PC-9 (cell line): ENCODE results near the gene C17orf113. TPM values are rescaled to one million over a fixed set of nuclear protein-coding genes. Genes with fewer than 3 reads are reported as not detected.

Experiments used
- BruUV-seq: library from RNA; stranded (reverse); fragments of 400-500 nt; replicated peaks from 2 replicates; lab custom pipeline; 2021; lab: Mats Ljungman, UMichigan
- CTCF ChIA-PET: fragments of 300-600 bp; sonication (Branson Sonifier 250); formaldehyde crosslinking; loops from one replicate; lab custom pipeline; 2022; ENCODE audit warnings: antibody characterized with exemption; lab: Charles Lee
- POLR2A ChIA-PET: fragments of 300-600 bp; sonication (Branson Sonifier 250); formaldehyde crosslinking; loops from one replicate; lab custom pipeline; 2022; ENCODE audit warnings: antibody characterized with exemption; ENCODE audit not compliant: unreplicated experiment; lab: Charles Lee
- DNase-seq, 2 experiments: peaks; one replicate each; pipeline versions ENCODE4 v3.0.0 to v3.0.0-alpha.2; 2015 to 2022; ENCODE audit warnings: mixed read lengths in 1 of 2
- H2AFZ ChIP-seq: fragments of 200-600 bp; sonication (generic); 2 replicates; pipeline ENCODE4 v1.8.1; 2017; ENCODE audit warnings: antibody characterized with exemption
- H3F3A ChIP-seq: fragments of 200-600 bp; sonication (generic); 2 replicates; pipeline ENCODE4 v1.8.1; 2017; ENCODE audit warnings: antibody characterized with exemption, mild to moderate bottlenecking, low read depth; ENCODE audit not compliant: insufficient read depth
- H3K27ac ChIP-seq: fragments of 200-600 bp; sonication (generic); 2 replicates; pipeline ENCODE4 v1.6.1; 2016; ENCODE audit warnings: mixed run types
- H3K27me3 ChIP-seq: fragments of 200-600 bp; sonication (generic); 2 replicates; pipeline ENCODE4 v1.6.1; 2016; ENCODE audit warnings: low read depth, mixed run types; ENCODE audit not compliant: insufficient read depth
- H3K36me3 ChIP-seq: fragments of 200-600 bp; sonication (generic); 2 replicates; pipeline ENCODE4 v1.6.1; 2016; ENCODE audit warnings: low read depth, mixed run types
- H3K4me1 ChIP-seq: fragments of 200-600 bp; sonication (generic); replicated peaks from 2 replicates; pipeline ENCODE4 v1.6.1; 2016; ENCODE audit warnings: mixed run types; ENCODE audit not compliant: insufficient read depth
- H3K4me2 ChIP-seq: fragments of 200-600 bp; sonication (generic); 2 replicates; pipeline ENCODE4 v1.6.1; 2017; ENCODE audit warnings: mixed run types
- H3K4me3 ChIP-seq: fragments of 200-600 bp; sonication (generic); 2 replicates; pipeline ENCODE4 v1.6.1; 2016; ENCODE audit warnings: mixed run types
- H3K79me2 ChIP-seq: fragments of 200-600 bp; sonication (generic); 2 replicates; pipeline ENCODE4 v1.6.1; 2017; ENCODE audit warnings: low read depth, mixed run types
- H3K9me2 ChIP-seq: fragments of 200-600 bp; sonication (generic); 2 replicates; pipeline ENCODE4 v1.8.1; 2017; ENCODE audit warnings: mild to moderate bottlenecking; ENCODE audit not compliant: insufficient read depth
- H3K9me3 ChIP-seq: fragments of 200-600 bp; sonication (generic); 2 replicates; pipeline ENCODE4 v1.8.1; 2016; ENCODE audit warnings: low read depth; ENCODE audit not compliant: insufficient read depth
- H4K20me1 ChIP-seq: fragments of 200-600 bp; sonication (generic); 2 replicates; pipeline ENCODE4 v1.8.1; 2017; ENCODE audit not compliant: insufficient read depth
- CTCF ChIP-seq: fragments of 200-600 bp; sonication (generic); conservative IDR thresholded peaks from 2 replicates; pipeline ENCODE4 v1.6.1; 2017; ENCODE audit warnings: mixed run types, antibody characterized with exemption, mild to moderate bottlenecking, moderate library complexity
- EZH2 ChIP-seq: fragments of 200-600 bp; sonication (generic); IDR thresholded peaks from 2 replicates; pipeline ENCODE4 v1.8.0; 2017; ENCODE audit warnings: antibody characterized with exemption, low read depth
- intact Hi-C: fragments of 100-400 bp; cut with micrococcal nuclease; formaldehyde crosslinking; loops from one replicate; pipeline ENCODE4 v1.10.0; 2022; ENCODE audit not compliant: unreplicated experiment
- total RNA-seq: library from RNA; stranded (reverse); gene quantifications from 2 replicates; pipeline ENCODE4 v1.2.3, GENCODE V29; 2021

C17orf113 gene
- total RNA-seq, 1 experiment from 2014 or later, result 3.4 TPM

DNA sequence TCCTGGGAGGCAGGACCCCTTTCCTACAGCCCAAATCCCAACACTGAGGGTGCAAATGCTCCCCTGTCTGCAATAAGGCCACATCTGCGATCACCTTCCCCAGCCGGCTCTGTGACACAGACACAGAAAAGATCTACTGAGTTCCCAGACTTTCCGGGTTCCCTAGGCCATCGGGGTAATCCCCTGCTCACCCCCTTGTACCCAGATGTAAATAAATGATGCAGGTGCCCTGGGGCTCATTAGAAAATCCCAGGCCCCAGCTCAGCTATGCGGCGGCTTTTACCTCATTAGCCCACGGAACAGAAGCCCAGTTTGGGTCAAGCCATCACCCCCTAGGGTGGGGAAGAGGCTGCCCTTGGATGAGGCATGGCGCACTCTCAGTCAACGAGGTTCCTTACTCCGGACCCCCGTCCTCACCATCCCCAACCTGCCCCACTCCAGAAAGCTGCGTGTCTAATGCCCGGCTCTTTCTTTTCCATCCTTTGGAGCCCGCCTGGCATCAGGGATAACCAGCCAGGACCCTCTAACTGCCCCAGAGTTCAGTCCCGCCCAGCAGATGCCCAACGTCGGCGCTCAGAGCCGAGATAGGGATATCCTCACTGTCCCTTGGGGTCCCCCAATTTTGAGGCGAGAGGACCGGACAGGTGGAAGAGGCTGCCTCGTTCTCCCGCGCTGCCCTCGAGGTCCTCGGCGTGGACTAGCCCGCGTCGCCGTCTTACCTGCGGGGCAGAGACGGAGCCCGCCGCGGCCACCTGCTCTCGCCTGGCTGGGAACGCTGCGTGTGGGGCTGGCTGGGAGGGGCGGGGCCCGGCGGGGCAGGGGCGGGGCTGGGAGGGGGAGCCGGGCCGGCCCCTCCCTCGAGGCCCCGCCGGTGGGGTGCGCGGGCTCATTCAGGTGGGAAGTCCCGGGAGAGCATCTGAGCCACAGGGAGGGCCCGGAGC lies 47.6 kb upstream of the C17orf113 start, which contains the start of gene ZNF385C:
TSS of gene ZNF385C (minus strand) at position 783 of the 941 bp plus-strand sequence. CDS start 35,417 bp downstream, outside the sequence.
- TF ChIP-seq CTCF, result no peak
- no peak for TF ChIP-seq EZH2
- H3K4me1 ChIP-seq, result no peaks in the 10 kb centered on the region
- peaks cover under 1% of the 10 kb centered on the region; the same call in 1 of the 2 replicates for H3F3A ChIP-seq
- H4K20me1 ChIP-seq, result no peaks in the 10 kb centered on the region
- no peak within 1 kb of the TSS for H3K4me3 ChIP-seq
- ChIA-PET CTCF (interaction anchor here (0.6 kb wide), 1 partner anchor 392 kb away, joined by 4 read pairs; no protein-coding TSS in a partner anchor), POLR2A (no interaction called here)
- peaks cover 6% of the 10 kb centered on the region for H3K27me3 ChIP-seq
- DNase-seq, result no peak
- H2AFZ ChIP-seq, result no peak within 1 kb of the TSS
- H3K27ac ChIP-seq, result no peak within 1 kb of the TSS
- no peaks in the 10 kb centered on the region for H3K9me3 ChIP-seq
- intact Hi-C loops, result no loop called here
- H3K9me2 ChIP-seq, result no peaks in the 10 kb centered on the region
- no peak within 1 kb of the TSS for H3K4me2 ChIP-seq
- H3K36me3 ChIP-seq, result no peaks in the 10 kb centered on the region
- H3K79me2 ChIP-seq, result no peaks in the 10 kb centered on the region
- no TSS peak for BruUV-seq

- TF ChIP-seq CTCF (no peak), EZH2 (no peak)
- no peak for DNase-seq
- H3K4me3 ChIP-seq, result no peak overlapping the region
- H3F3A ChIP-seq, result no peaks in the 10 kb centered on the region
- CTCF ChIA-PET, result no interaction called here
- no peaks in the 10 kb centered on the region for H3K9me2 ChIP-seq
- H3K27me3 ChIP-seq, result peaks cover 6% of the 10 kb centered on the region
- H3K9me3 ChIP-seq, result no peaks in the 10 kb centered on the region
- no TSS peak for BruUV-seq
- no peak overlapping the region for H3K4me2 ChIP-seq
- H3K4me1 ChIP-seq, result no peaks in the 10 kb centered on the region
- POLR2A ChIA-PET, result no interaction called here
- H3K36me3 ChIP-seq, result no peaks in the 10 kb centered on the region
- H2AFZ ChIP-seq, result no peak overlapping the region
- intact Hi-C loops, result no loop called here
- H4K20me1 ChIP-seq, result no peaks in the 10 kb centered on the region
- H3K27ac ChIP-seq, result no peak overlapping the region
- H3K79me2 ChIP-seq, result no peaks in the 10 kb centered on the region
Measured at GRCh38 chr17:42096360-42097111, 46.1 kb upstream of the C17orf113 start.

- intact Hi-C loops, result no loop called here
- peaks cover 6% of the 10 kb centered on the region for H3K27me3 ChIP-seq
- no peak for DNase-seq
- no peaks in the 10 kb centered on the region for H3K4me1 ChIP-seq
- no peaks in the 10 kb centered on the region for H3F3A ChIP-seq
- no TSS peak for BruUV-seq
- no peak overlapping the region for H2AFZ ChIP-seq
- no peak for TF ChIP-seq EZH2
- TF ChIP-seq CTCF, result no peak
- ChIA-PET CTCF (no interaction called here), POLR2A (no interaction called here)
- no peak overlapping the region for H3K4me2 ChIP-seq
- no peaks in the 10 kb centered on the region for H3K9me3 ChIP-seq
- H3K36me3 ChIP-seq, result no peaks in the 10 kb centered on the region
- H4K20me1 ChIP-seq, result no peaks in the 10 kb centered on the region
- H3K79me2 ChIP-seq, result no peaks in the 10 kb centered on the region
- H3K27ac ChIP-seq, result no peak overlapping the region
- H3K9me2 ChIP-seq, result no peaks in the 10 kb centered on the region
- H3K4me3 ChIP-seq, result no peak overlapping the region
Measured at GRCh38 chr17:42094375-42095069, 44.1 kb upstream of the C17orf113 start.
